22Rv1 (cell line): ENCODE measurements around the gene REPS2.
"Not testable (repeated sequence)": the region's sequence is repeated elsewhere in the genome, so short reads cannot be mapped to it uniquely, and the experiment has no call there.

Experiments
- H3K27ac ChIP-seq: fragments of 450-650 bp; 2 replicates; pipeline ENCODE4 v1.5.1; 2017
- ZFX ChIP-seq: fragments of 450-650 bp; IDR thresholded peaks from 2 replicates; pipeline ENCODE4 v1.6.1; 2017; ENCODE audit warnings: antibody characterized with exemption, borderline replicate concordance
- TF ChIP-seq, protein P1 (sequence below): fragments of 450-650 bp; IDR thresholded peaks from 2 replicates; pipeline ENCODE4 v1.5.1; 2017; ENCODE audit warnings: mild to moderate bottlenecking

Gene REPS2

DNA sequence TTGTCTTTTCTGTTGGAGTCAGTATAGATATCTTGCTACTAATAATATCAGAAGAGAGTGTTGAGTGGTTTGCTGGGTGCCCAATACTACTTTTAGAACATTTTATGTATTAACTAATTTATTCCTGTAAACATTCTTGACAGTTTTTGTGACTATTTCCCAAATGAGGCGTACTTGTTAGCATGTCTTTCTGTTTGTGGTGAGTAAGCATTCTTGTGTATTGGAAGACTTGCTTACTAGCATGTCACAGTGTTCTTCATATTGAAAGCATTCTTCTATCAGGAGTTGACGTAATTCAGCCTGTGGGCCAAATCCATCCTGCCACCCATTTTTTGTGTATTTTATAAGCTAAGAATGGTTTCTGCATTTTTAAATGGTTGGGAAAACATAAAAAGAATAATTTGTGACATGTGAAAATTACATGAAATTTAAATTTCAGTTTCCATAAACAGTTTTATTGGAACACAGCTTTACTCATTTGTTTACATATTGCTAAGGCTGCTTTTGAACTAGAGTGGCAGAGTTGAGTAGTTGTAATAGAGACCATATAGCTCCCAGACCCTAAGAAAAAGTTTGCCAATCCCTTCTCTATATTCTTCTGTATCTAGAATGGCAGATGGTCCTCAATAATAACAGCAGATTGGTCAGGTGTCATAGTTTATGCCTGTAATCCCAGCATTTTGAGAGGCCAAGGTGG lies 20.4 kb downstream of the REPS2 start:
- H3K27ac ChIP-seq = no peak overlapping the region
- no peak for TF ChIP-seq ZFX
- TF ChIP-seq, protein P1, sequence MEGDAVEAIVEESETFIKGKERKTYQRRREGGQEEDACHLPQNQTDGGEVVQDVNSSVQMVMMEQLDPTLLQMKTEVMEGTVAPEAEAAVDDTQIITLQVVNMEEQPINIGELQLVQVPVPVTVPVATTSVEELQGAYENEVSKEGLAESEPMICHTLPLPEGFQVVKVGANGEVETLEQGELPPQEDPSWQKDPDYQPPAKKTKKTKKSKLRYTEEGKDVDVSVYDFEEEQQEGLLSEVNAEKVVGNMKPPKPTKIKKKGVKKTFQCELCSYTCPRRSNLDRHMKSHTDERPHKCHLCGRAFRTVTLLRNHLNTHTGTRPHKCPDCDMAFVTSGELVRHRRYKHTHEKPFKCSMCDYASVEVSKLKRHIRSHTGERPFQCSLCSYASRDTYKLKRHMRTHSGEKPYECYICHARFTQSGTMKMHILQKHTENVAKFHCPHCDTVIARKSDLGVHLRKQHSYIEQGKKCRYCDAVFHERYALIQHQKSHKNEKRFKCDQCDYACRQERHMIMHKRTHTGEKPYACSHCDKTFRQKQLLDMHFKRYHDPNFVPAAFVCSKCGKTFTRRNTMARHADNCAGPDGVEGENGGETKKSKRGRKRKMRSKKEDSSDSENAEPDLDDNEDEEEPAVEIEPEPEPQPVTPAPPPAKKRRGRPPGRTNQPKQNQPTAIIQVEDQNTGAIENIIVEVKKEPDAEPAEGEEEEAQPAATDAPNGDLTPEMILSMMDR = no peak

DNA sequence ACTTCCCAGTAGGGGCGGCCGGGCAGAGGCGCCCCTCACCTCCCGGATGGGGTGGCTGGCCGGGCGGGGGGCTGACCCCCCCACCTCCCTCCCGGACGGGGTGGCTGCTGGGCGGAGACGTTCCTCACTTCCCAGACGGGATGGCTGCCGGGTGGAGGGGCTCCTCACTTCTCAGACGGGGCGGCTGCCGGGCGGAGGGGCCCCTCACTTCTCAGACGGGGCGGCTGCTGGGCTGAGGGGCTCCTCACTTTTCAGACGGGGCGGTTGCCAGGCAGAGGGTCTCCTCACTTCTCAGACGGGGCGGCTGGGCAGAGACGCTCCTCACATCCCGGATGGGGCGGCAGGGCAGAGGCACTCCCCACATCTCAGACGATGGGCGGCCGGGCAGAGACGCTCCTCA lies 22.3 kb downstream of the REPS2 start:
- not testable (repeated sequence) for H3K27ac ChIP-seq

DNA sequence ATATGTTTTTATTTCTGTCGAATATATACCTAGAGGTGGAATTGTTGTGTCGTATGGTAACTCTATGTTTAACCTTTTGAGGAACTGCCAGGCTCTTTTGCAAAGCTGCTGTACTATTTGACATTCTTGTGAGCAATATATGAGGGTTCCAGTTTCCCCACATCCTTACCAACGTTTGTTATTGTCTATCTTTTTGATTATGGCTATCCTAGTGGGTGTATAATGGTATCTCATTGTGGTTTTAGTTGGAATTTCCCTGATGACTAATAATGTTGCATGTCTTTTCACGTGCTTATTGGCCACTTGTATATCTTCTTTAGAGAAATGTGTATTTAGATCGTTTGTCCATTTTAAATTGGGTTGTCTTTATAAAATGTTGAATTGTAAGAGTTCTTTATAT lies 24.5 kb downstream of the REPS2 start:
- H3K27ac ChIP-seq = no peak overlapping the region
- TF ChIP-seq, protein P1 = no peak
- no peak for TF ChIP-seq ZFX

DNA sequence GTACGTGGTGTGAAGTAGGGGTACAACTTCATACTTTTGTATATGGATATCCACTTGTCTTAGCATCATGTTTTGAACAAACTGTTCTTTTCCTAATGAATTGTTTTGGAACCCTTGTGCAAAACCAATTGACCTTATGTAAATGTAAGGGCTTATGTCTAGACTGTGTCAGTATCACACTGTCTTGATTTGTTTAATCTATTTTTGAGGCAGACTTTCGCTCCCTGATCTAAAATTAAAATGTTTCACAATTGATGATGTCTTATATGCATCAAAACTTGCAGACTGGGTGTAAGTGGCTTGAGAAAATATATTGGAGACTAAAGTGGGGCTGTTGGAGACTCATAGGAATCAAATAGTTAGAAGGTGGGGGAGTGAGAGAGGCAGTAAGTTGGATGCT lies 25.2 kb downstream of the REPS2 start:
- H3K27ac ChIP-seq = no peak overlapping the region
- TF ChIP-seq, protein P1 = no peak
- TF ChIP-seq ZFX = no peak

DNA sequence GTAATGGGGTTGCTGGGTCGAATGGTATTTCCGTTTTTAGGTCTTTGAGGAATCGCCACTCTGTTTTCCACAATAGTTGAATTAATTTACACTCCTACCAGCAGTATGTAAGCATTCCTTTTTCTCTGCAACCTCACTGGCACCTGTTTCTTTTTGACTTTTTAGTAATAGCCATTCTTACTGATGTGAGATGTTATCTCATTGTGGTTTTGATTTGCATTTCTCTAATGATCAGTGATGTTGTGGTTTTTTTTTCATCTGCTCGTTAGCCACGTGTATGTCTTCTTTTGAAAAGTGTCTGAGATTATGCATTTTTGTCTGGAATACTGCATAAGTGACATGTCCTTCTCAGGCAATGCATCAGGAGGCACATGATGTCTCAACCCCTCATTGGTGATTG lies 28.8 kb downstream of the REPS2 start:
- H3K27ac ChIP-seq = no peak overlapping the region
- TF ChIP-seq, protein P1 = no peak
- no peak for TF ChIP-seq ZFX

DNA sequence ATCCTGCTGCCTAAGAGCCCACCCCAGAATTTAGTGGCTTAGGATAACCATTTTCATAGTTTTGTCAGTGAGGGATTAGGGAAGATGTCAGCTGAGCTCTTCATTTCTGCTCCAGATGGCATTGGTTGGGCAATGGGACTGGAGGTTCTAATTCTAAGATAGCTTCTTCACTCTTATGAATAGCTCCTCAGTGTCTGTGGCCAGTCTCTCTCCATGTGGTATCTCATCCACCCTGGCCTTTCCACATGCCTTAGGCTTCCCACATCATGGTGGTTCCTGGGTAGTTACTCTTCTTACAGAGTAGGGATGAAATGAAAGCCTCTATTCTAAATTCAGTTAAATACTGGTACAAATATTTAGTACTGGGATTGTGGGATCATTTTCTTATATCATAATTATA lies 31.3 kb downstream of the REPS2 start:
- no peak overlapping the region for H3K27ac ChIP-seq
- TF ChIP-seq, protein P1 = no peak
- TF ChIP-seq ZFX = no peak

DNA sequence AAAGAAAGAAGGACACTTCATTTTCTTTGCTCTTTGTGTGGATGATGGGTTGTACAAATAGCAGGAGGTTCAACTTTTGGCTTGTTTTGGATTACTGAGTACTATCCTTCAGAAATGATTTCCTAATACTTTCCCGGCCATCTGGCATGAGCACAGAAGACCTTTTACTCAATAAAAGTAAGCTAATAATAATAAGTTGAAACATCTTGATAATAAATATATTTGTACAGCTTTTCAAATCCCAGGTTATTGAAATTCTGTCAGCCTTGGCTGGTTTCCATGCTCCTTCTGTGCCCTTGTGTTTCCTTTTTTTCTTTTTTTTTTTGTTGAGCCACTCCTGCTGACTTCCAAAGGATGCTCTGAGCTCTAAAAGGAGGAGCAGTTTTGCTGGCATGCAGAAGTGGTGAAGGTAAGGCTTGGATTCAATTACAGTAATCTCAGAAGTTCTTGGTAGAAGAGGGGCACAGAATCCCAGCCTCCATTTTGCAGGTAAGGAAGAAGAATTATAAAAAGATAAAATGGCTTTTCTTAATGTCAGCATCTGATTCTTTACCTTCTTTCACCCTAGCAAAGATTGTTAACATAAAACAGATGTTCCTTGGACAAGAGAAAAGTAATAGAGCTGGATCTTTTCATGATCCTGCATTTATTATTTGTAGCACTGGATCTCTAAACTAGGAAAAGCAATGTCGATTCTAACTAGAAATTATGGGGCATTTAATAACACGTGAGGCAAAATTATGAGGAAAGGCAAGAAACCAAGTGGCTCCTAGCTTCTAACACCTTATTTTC lies 31.9 kb downstream of the REPS2 start:
- TF ChIP-seq ZFX = no peak
- no peak overlapping the region for H3K27ac ChIP-seq

DNA sequence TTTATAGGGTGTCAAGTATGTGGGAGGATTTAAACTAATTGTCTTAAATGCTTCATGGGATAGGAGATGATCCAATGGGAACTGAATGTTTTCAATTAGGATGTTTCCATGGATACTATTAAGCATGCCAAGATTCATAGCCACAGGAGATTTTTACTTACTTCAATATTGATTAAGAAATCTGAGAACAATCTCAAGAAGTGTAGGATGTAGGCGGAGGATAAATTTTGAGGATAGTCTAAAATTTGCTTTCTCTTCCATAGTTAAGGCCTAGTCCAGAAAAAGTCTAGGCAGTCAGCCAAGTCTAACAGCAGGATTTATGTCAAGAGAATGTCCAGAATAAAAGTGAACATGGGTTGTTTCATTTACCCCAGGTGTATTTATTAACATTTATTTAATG lies 32.8 kb downstream of the REPS2 start:
- TF ChIP-seq, protein P1 = no peak
- no peak for TF ChIP-seq ZFX
- H3K27ac ChIP-seq = no peak overlapping the region
